Renal cortical epithelial cell (primary cell): ENCODE data around the gene SSX4B. TPM values are rescaled to one million over a fixed set of nuclear protein-coding genes. Genes with fewer than 3 reads are reported as not detected.

Source experiments
- total RNA-seq: library from RNA; depleted of rRNA; stranded (reverse); fragments of >200 nt; gene quantifications from 2 replicates; pipeline ENCODE4 v1.2.3, GENCODE V29; 2014

The SSX4B gene
- total RNA-seq, 1 donor from 2014 or later = not detected

Other genes starting within 250 kb of the SSX4B start
- not detected in 2 replicates for gene SSX5, start 215.2 kb downstream of the SSX4B start, total RNA-seq
- not detected in 2 replicates for gene SSX1, start 156.6 kb downstream of the SSX4B start, total RNA-seq
- not detected in 2 replicates for gene SSX3, start 55.3 kb downstream of the SSX4B start, total RNA-seq
- gene SSX4, start 28.4 kb downstream of the SSX4B start, total RNA-seq = not detected in 2 replicates
- 27.7 and 53.7 TPM in 2 replicates for gene SLC38A5, start 58.3 kb upstream of the SSX4B start, total RNA-seq
- 48.1 and 92.2 TPM in 2 replicates for gene FTSJ1, start 64.2 kb upstream of the SSX4B start, total RNA-seq
- gene PORCN, start 97.0 kb upstream of the SSX4B start, total RNA-seq = 9.2 and 15.3 TPM in 2 replicates
- 19.8 and 203 TPM in 2 replicates for gene EBP, start 109.8 kb upstream of the SSX4B start, total RNA-seq
- gene TBC1D25, start 127.8 kb upstream of the SSX4B start, total RNA-seq = 6.1 and 11.9 TPM in 2 replicates
- 41.2 and 293 TPM in 2 replicates for gene RBM3, start 162.5 kb upstream of the SSX4B start, total RNA-seq
- gene WDR13, start 185.5 kb upstream of the SSX4B start, total RNA-seq = 119 and 212 TPM in 2 replicates